ENCODE measurements around the gene POLA1.

The POLA1 gene

GRCh38 chrX:24982306-24982965, 288.7 kb downstream of the POLA1 start:
- no peak for DNase-seq (ENCODE audit: low spot score)

- no peak for DNase-seq (ENCODE audit: low spot score)
Observed at GRCh38 chrX:24983931-24984330, 290.2 kb downstream of the POLA1 start.

- no peak for DNase-seq (ENCODE audit: low spot score)
Observed at GRCh38 chrX:24985120-24985519, 291.4 kb downstream of the POLA1 start.

- DNase-seq (ENCODE audit: low spot score) = no peak
Observed at GRCh38 chrX:24987731-24988130, 294.0 kb downstream of the POLA1 start.

- DNase-seq (ENCODE audit: low spot score) = no peak
Observed at GRCh38 chrX:24988314-24988713, 294.6 kb downstream of the POLA1 start.

- no peak for DNase-seq (ENCODE audit: low spot score)
Observed at GRCh38 chrX:24990535-24990934, 296.8 kb downstream of the POLA1 start.

- DNase-seq (ENCODE audit: low spot score) = no peak
Observed at GRCh38 chrX:24993879-24994278, 300.2 kb downstream of the POLA1 start.

GRCh38 chrX:24996096-24996709, 302.5 kb downstream of the POLA1 start:
- no peak for DNase-seq (ENCODE audit: low spot score)

GRCh38 chrX:24999511-24999910, 305.8 kb downstream of the POLA1 start:
- no peak for DNase-seq (ENCODE audit: low spot score)

GRCh38 chrX:25001808-25002660, 308.3 kb downstream of the POLA1 start:
- no peak for DNase-seq (ENCODE audit: low spot score)

GRCh38 chrX:25002661-25003020, 308.9 kb downstream of the POLA1 start:
- DNase-seq (ENCODE audit: low spot score) = no peak

- no peak for DNase-seq (ENCODE audit: low spot score)
Observed at GRCh38 chrX:25003066-25003849, 309.5 kb downstream of the POLA1 start.

- no peak for DNase-seq (ENCODE audit: low spot score)
Observed at GRCh38 chrX:25004040-25004439, 310.3 kb downstream of the POLA1 start.

- DNase-seq (ENCODE audit: low spot score) = no peak
Observed at GRCh38 chrX:25004485-25005032, 310.8 kb downstream of the POLA1 start.

- DNase-seq (ENCODE audit: low spot score) = no peak
Observed at GRCh38 chrX:25005034-25005381, 311.3 kb downstream of the POLA1 start.

- DNase-seq (ENCODE audit: low spot score) = no peak
Observed at GRCh38 chrX:25005382-25006185, 311.9 kb downstream of the POLA1 start.

GRCh38 chrX:25006586-25007058, 312.9 kb downstream of the POLA1 start:
- DNase-seq (ENCODE audit: low spot score) = no peak

- DNase-seq (ENCODE audit: low spot score) = no peak
Observed at GRCh38 chrX:25007059-25008053, 313.6 kb downstream of the POLA1 start.

- no peak for DNase-seq (ENCODE audit: low spot score)
Observed at GRCh38 chrX:25009407-25009806, 315.7 kb downstream of the POLA1 start.
